HEK293 (cell line): Measurements from ENCODE around the gene SETD1A.
A peak's percentile ranks its signal among the peaks of the same experiment; 100 is the strongest.

Experiments used
- CTCF ChIA-PET: fragments of 350-600 bp; formaldehyde crosslinking; extraction: SDS; loops from one replicate; lab custom pipeline; 2021; ENCODE audit warnings: antibody characterized with exemption; lab: Yijun Ruan, JAX
- POLR2A ChIA-PET: fragments of 300-600 bp; formaldehyde crosslinking; extraction: SDS; loops from one replicate; lab custom pipeline; 2020; ENCODE audit warnings: antibody characterized with exemption, inconsistent platforms; lab: Yijun Ruan, JAX
- H3K27ac ChIP-seq: fragments of 200-500 bp; sonication (Bioruptor generic); 2 replicates; pipeline ENCODE4 v1.5.1; 2014; ENCODE audit warnings: low read depth, low read length, control low read depth, inconsistent platforms; ENCODE audit errors: extremely low read depth
- H3K36me3 ChIP-seq, 2 experiments: fragments of 200-500 bp in 1 of 2; sonication (Bioruptor generic) in 1 of 2; 1 replicate in 1 of 2; 2 replicates in 1 of 2; pipeline ENCODE4 v1.5.1; 2014 to 2017; ENCODE audit warnings: inconsistent platforms in 2 of 2, low read length in 2 of 2; ENCODE audit not compliant: control insufficient read depth in 2 of 2, insufficient read depth in 1 of 2
- H3K4me1 ChIP-seq: fragments of 200-500 bp; sonication (Bioruptor generic); 2 replicates; pipeline ENCODE4 v1.5.1; 2014; ENCODE audit warnings: mild to moderate bottlenecking, low read length, inconsistent platforms; ENCODE audit not compliant: control insufficient read depth, insufficient read depth
- H3K4me3 ChIP-seq: 2 replicates; pipeline ENCODE4 v1.5.1; 2011; ENCODE audit warnings: low read depth, mild to moderate bottlenecking, control low read depth, low read length, moderate library complexity
- H3K9me3 ChIP-seq: fragments of 200-500 bp; sonication (Bioruptor generic); 2 replicates; pipeline ENCODE4 v1.5.1; 2014; ENCODE audit warnings: low read depth, low read length, inconsistent platforms; ENCODE audit not compliant: control insufficient read depth, insufficient read depth
- ATF2 ChIP-seq: fragments of 450-650 bp; formaldehyde crosslinking; IDR thresholded peaks from 2 replicates; pipeline ENCODE4 v1.5.1; 2016; ENCODE audit warnings: missing biosample characterization, missing genetic modification characterization, low read depth
- BCL6B ChIP-seq: fragments of 450-650 bp; formaldehyde crosslinking; IDR thresholded peaks from 2 replicates; pipeline ENCODE4 v1.5.1; 2017; ENCODE audit warnings: missing biosample characterization, missing genetic modification characterization
- KLF1 ChIP-seq: fragments of 450-650 bp; formaldehyde crosslinking; IDR thresholded peaks from 2 replicates; pipeline ENCODE4 v1.5.1; 2016; ENCODE audit warnings: missing biosample characterization, missing genetic modification characterization
- KLF16 ChIP-seq: fragments of 450-650 bp; formaldehyde crosslinking; IDR thresholded peaks from 2 replicates; pipeline ENCODE4 v1.5.1; 2017; ENCODE audit warnings: missing biosample characterization, missing genetic modification characterization
- ZNF202 ChIP-seq: fragments of 450-650 bp; formaldehyde crosslinking; IDR thresholded peaks from 2 replicates; pipeline ENCODE4 v1.5.1; 2016; ENCODE audit warnings: missing biosample characterization, missing genetic modification characterization, borderline replicate concordance
- ZNF223 ChIP-seq: fragments of 450-650 bp; formaldehyde crosslinking; IDR thresholded peaks from 2 replicates; pipeline ENCODE4 v1.5.1; 2016; ENCODE audit warnings: missing biosample characterization, missing genetic modification characterization
- ZNF341 ChIP-seq: fragments of 450-650 bp; formaldehyde crosslinking; IDR thresholded peaks from 2 replicates; pipeline ENCODE4; 2016; ENCODE audit warnings: low read depth, missing biosample characterization, missing genetic modification characterization
- ZNF391 ChIP-seq: fragments of 450-650 bp; formaldehyde crosslinking; IDR thresholded peaks from 2 replicates; pipeline ENCODE4 v1.5.1; 2016; ENCODE audit warnings: low read depth, missing biosample characterization, missing genetic modification characterization, borderline replicate concordance
- ZNF473 ChIP-seq: fragments of 450-650 bp; formaldehyde crosslinking; IDR thresholded peaks from 2 replicates; pipeline ENCODE4 v1.5.1; 2017; ENCODE audit warnings: missing biosample characterization, missing genetic modification characterization
- ZNF600 ChIP-seq: fragments of 450-650 bp; formaldehyde crosslinking; IDR thresholded peaks from 2 replicates; pipeline ENCODE4 v1.5.1; 2016; ENCODE audit warnings: missing biosample characterization, missing genetic modification characterization
- ZNF658 ChIP-seq: fragments of 450-650 bp; formaldehyde crosslinking; IDR thresholded peaks from 2 replicates; pipeline ENCODE4; 2016; ENCODE audit warnings: missing biosample characterization, missing genetic modification characterization
- ZNF670 ChIP-seq: fragments of 450-650 bp; formaldehyde crosslinking; IDR thresholded peaks from 2 replicates; pipeline ENCODE4 v1.5.1; 2016; ENCODE audit warnings: missing biosample characterization, missing genetic modification characterization, low read depth
- ZNF791 ChIP-seq: fragments of 450-650 bp; formaldehyde crosslinking; IDR thresholded peaks from 2 replicates; pipeline ENCODE4 v1.5.1; 2016; ENCODE audit warnings: missing biosample characterization, missing genetic modification characterization
- ZSCAN23 ChIP-seq: fragments of 450-650 bp; formaldehyde crosslinking; IDR thresholded peaks from 2 replicates; pipeline ENCODE4 v1.5.1; 2016; ENCODE audit warnings: missing biosample characterization, missing genetic modification characterization
- TF ChIP-seq, protein P1 (sequence below): fragments of 450-650 bp; formaldehyde crosslinking; IDR thresholded peaks from 2 replicates; pipeline ENCODE4 v1.5.1; 2016; ENCODE audit warnings: missing biosample characterization, missing genetic modification characterization
- TF ChIP-seq, protein P2 (sequence below): fragments of 450-650 bp; formaldehyde crosslinking; IDR thresholded peaks from 2 replicates; pipeline ENCODE4 v1.5.1; 2016; ENCODE audit warnings: missing biosample characterization, missing genetic modification characterization
- TF ChIP-seq, protein P3 (sequence below): fragments of 450-650 bp; formaldehyde crosslinking; IDR thresholded peaks from 2 replicates; pipeline ENCODE4 v1.5.1; 2016; ENCODE audit warnings: missing biosample characterization, missing genetic modification characterization

SETD1A gene

GRCh38 chr16:30980434-30980833 is 22.9 kb downstream of the SETD1A start:
- H3K27ac ChIP-seq = no peak overlapping the region
- H3K36me3 ChIP-seq = peaks cover 11 to 96% of the 10 kb centered on the region in 2 experiments; a peak in 2 of 3 replicates
- ChIA-PET CTCF (no interaction called here), POLR2A (no interaction called here)
- H3K9me3 ChIP-seq = no peaks in the 10 kb centered on the region
- TF ChIP-seq KLF1 (tag by site-specific recombination) (peak; percentile 54; the same call in 1 of the 2 replicates), ZNF600 (tag by site-specific recombination) (0 out of 2 replicates have a peak, but pooled peaks have one; percentile 19), ZNF341 (tag by site-specific recombination) (no peak)
- TF ChIP-seq, protein P1, sequence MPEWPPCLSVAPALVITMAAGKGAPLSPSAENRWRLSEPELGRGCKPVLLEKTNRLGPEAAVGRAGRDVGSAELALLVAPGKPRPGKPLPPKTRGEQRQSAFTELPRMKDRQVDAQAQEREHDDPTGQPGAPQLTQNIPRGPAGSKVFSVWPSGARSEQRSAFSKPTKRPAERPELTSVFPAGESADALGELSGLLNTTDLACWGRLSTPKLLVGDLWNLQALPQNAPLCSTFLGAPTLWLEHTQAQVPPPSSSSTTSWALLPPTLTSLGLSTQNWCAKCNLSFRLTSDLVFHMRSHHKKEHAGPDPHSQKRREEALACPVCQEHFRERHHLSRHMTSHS = no peak
- no peaks in the 10 kb centered on the region for H3K4me1 ChIP-seq
- no peak overlapping the region for H3K4me3 ChIP-seq

DNA sequence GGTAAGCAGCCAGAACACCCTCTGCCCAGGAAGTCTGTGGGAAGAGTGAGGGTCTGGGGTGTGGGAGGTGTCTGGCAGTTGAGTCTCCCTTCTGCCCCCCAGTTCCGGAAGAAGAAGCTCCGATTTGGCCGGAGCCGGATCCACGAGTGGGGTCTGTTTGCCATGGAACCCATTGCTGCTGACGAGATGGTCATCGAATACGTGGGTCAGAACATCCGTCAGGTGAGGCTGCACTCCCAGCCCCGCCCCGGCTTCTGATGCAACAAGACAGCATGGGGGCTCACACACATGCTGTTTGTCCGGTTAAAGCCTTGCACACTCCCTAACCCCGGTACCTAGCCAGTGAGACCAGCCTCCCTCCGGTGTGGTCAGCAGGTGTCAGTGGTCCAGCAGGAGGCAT is 23.4 kb downstream of the SETD1A start:
- ChIA-PET POLR2A (interaction anchor here (0.5 kb wide), 1 partner anchor 1100 kb away, joined by 3 read pairs; no protein-coding TSS in a partner anchor), CTCF (interaction anchor here (0.6 kb wide), 1 partner anchor 950 kb away, joined by 3 read pairs; the partner anchor contains the start of gene TLCD3B)
- H3K4me1 ChIP-seq = no peaks in the 10 kb centered on the region
- H3K9me3 ChIP-seq = no peaks in the 10 kb centered on the region
- no peak overlapping the region for H3K27ac ChIP-seq
- TF ChIP-seq ATF2 (tag by site-specific recombination) (no peak), ZNF391 (no peak), ZNF473 (tag by site-specific recombination) (no peak), ZNF202 (no peak), ZNF658 (tag by site-specific recombination) (no peak), ZNF223 (tag by site-specific recombination) (no peak), KLF16 (tag by site-specific recombination) (no peak), KLF1 (tag by site-specific recombination) (no peak), ZNF670 (tag by site-specific recombination) (no peak), ZNF791 (tag by site-specific recombination) (no peak), BCL6B (no peak), ZSCAN23 (no peak)
- TF ChIP-seq, protein P2, sequence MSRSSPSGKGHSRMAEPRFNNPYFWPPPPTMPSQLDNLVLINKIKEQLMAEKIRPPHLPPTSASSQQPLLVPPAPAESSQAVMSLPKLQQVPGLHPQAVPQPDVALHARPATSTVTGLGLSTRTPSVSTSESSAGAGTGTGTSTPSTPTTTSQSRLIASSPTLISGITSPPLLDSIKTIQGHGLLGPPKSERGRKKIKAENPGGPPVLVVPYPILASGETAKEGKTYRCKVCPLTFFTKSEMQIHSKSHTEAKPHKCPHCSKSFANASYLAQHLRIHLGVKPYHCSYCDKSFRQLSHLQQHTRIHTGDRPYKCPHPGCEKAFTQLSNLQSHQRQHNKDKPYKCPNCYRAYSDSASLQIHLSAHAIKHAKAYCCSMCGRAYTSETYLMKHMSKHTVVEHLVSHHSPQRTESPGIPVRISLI = no peak
- TF ChIP-seq, protein P3, sequence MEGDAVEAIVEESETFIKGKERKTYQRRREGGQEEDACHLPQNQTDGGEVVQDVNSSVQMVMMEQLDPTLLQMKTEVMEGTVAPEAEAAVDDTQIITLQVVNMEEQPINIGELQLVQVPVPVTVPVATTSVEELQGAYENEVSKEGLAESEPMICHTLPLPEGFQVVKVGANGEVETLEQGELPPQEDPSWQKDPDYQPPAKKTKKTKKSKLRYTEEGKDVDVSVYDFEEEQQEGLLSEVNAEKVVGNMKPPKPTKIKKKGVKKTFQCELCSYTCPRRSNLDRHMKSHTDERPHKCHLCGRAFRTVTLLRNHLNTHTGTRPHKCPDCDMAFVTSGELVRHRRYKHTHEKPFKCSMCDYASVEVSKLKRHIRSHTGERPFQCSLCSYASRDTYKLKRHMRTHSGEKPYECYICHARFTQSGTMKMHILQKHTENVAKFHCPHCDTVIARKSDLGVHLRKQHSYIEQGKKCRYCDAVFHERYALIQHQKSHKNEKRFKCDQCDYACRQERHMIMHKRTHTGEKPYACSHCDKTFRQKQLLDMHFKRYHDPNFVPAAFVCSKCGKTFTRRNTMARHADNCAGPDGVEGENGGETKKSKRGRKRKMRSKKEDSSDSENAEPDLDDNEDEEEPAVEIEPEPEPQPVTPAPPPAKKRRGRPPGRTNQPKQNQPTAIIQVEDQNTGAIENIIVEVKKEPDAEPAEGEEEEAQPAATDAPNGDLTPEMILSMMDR (tag by site-specific recombination) = no peak
- peaks cover 5 to 96% of the 10 kb centered on the region in 2 experiments; a peak in 2 of 3 replicates for H3K36me3 ChIP-seq
- no peak overlapping the region for H3K4me3 ChIP-seq
